GM13977 (cell line): ENCODE measurements around the gene TAF11L7.
"Not testable (repeated sequence)": the region's sequence is repeated elsewhere in the genome, so short reads cannot be mapped to it uniquely, and the experiment has no call there.

Source experiments
- DNase-seq: peaks from one replicate; pipeline ENCODE4 v3.0.0; 2012; ENCODE audit warnings: low spot score
- in situ Hi-C: fragments of 300-500 bp; cut with MboI; formaldehyde crosslinking; loops from one replicate; pipeline ENCODE4 v1.12.0; 2022; ENCODE audit warnings: low sequenced_read_pairs, low pct_unique_long_range_greater_than_20kb, mixed read lengths, inconsistent platforms; ENCODE audit not compliant: unreplicated experiment
- TF ChIP-seq, protein P1 (sequence below): IDR thresholded peaks from 2 replicates; pipeline ENCODE4 v1.5.1; 2012; ENCODE audit warnings: mild to moderate bottlenecking, control low read depth; ENCODE audit not compliant: insufficient read depth; ENCODE audit errors: extremely low read depth, missing control alignments

Gene TAF11L7

DNA sequence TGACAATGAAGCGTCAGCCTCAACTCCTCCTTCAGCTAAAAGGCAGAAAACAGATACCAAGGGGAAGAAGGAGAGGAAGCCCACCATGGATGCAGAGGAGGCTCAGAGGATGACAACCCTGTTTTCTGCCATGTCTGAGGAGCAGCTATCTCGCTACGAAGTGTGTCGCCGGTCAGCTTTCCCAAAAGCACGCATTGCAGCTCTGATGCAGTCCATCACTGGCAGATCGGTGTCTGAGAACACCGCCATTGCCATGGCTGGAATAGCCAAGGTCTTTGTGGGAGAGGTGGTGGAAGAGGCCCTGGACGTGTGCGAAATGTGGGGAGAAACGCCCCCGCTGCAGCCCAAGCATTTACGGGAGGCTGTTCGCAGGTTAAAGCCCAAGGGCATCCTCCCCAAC, 19.4 kb upstream of the TAF11L7 start:
- in situ Hi-C loops = no loop called here
- TF ChIP-seq, protein P1, sequence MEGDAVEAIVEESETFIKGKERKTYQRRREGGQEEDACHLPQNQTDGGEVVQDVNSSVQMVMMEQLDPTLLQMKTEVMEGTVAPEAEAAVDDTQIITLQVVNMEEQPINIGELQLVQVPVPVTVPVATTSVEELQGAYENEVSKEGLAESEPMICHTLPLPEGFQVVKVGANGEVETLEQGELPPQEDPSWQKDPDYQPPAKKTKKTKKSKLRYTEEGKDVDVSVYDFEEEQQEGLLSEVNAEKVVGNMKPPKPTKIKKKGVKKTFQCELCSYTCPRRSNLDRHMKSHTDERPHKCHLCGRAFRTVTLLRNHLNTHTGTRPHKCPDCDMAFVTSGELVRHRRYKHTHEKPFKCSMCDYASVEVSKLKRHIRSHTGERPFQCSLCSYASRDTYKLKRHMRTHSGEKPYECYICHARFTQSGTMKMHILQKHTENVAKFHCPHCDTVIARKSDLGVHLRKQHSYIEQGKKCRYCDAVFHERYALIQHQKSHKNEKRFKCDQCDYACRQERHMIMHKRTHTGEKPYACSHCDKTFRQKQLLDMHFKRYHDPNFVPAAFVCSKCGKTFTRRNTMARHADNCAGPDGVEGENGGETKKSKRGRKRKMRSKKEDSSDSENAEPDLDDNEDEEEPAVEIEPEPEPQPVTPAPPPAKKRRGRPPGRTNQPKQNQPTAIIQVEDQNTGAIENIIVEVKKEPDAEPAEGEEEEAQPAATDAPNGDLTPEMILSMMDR = no peak
- no peak for DNase-seq

DNA sequence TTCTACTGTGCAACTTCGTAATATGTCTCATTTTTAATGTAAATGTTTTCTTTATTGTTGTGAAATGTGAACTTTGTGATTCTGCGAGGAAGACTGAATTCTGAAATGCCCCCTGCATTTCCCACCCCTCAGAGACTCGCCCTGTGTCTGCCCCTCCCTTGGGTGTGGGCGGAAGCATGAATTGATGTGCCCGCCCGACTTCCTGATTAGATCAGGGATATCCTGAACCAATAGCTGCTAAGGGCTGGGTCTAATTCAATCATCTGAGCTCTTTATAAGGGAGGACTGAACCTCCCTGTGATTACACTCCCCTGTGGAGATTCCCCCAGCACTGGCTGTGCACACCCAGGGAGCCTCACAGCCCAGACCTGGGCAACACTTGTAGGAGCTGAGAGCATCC, 18.3 kb upstream of the TAF11L7 start, which contains the start of gene TAF11L11:
TAF11L11 (plus strand) TSS at position 304 of the 400 bp plus-strand sequence.
- DNase-seq, in situ Hi-C loops: not testable (repeated sequence)

DNA sequence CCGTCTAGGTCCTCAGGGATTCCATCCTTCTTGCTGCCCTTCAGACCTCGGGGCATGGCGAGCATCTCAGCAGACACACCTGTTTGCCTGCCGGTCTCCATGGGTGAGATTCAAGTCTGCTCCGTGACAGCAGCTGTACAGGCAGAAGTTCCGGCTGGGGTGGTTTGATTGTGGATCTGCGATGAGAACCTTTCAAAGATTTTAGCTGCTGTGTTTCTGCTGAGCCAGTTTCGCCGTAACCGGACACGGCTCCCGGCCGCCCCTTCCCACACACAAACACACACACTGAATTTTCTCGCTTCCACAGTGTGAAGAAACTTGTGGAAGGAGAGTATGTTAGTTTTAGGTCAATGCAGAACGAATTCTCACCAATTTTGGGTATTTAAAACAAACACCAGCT, 12.2 kb upstream of the TAF11L7 start, which contains the start of gene TAF11L10:
TAF11L10 (minus strand) TSS at position 101 of the 400 bp plus-strand sequence.
- DNase-seq, in situ Hi-C loops: not testable (repeated sequence)

DNA sequence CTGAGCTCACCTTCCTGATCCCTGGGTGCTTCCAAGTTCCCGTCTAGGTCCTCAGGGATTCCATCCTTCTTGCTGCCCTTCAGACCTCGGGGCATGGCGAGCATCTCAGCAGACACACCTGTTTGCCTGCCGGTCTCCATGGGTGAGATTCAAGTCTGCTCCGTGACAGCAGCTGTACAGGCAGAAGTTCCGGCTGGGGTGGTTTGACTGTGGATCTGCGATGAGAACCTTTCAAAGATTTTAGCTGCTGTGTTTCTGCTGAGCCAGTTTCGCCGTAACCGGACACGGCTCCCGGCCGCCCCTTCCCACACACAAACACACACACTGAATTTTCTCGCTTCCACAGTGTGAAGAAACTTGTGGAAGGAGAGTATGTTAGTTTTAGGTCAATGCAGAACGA, 8.7 kb upstream of the TAF11L7 start, which contains the start of gene TAF11L9:
TAF11L9 (minus strand) TSS at position 140 of the 400 bp plus-strand sequence.
- in situ Hi-C loops, DNase-seq: not testable (repeated sequence)

DNA sequence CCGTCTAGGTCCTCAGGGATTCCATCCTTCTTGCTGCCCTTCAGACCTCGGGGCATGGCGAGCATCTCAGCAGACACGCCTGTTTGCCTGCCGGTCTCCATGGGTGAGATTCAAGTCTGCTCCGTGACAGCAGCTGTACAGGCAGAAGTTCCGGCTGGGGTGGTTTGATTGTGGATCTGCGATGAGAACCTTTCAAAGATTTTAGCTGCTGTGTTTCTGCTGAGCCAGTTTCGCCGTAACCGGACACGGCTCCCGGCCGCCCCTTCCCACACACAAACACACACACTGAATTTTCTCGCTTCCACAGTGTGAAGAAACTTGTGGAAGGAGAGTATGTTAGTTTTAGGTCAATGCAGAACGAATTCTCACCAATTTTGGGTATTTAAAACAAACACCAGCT, 5.3 kb upstream of the TAF11L7 start, which contains the start of gene TAF11L8:
TAF11L8 (minus strand) TSS at position 101 of the 400 bp plus-strand sequence.
- in situ Hi-C loops, DNase-seq: not testable (repeated sequence)
